ENCODE measurements around the gene ATP2B2.

- no peak for TF ChIP-seq CTCF (IDR thresholded peaks at IDR 0.05)
- no peak for TF ChIP-seq POLR2A (IDR thresholded peaks at IDR 0.05)
- no peak for TF ChIP-seq EP300 (IDR thresholded peaks at IDR 0.05)
Observed at GRCh38 chr3:10546820-10547263, 41.5 kb upstream of the ATP2B2 start.

All from tibial nerve (tissue), 4 donors.